Effector memory CD8-positive, alpha-beta T cell (primary cell): ENCODE results near the gene COL6A2.
A peak's percentile ranks its signal among the peaks of the same experiment; 100 is the strongest.

Source experiments
- ATAC-seq: fragments of 150-1000 bp; cut with Tn5 transposase; replicated peaks from 2 replicates; pipeline ENCODE4 v1.10.0; 2021; ENCODE audit warnings: mild to moderate bottlenecking, moderate library complexity
- DNase-seq, 3 experiments: peaks; one replicate each; pipeline ENCODE4 v3.0.0; 2021
- H3K27ac Mint-ChIP-seq, 2 donors: one replicate each; pipeline ENCODE4 v1.8.0; 2022; ENCODE audit warnings: mild to moderate bottlenecking in 2 of 2, mixed read lengths in 2 of 2, moderate library complexity in 2 of 2
- H3K27me3 Mint-ChIP-seq, 2 donors: one replicate each; pipeline ENCODE4 v1.8.0; 2022; ENCODE audit warnings: mixed read lengths in 2 of 2
- H3K36me3 Mint-ChIP-seq: one replicate; pipeline ENCODE4 v1.8.0; 2022; ENCODE audit warnings: mild to moderate bottlenecking, moderate library complexity, mixed read lengths; ENCODE audit not compliant: insufficient read depth
- H3K4me1 Mint-ChIP-seq, 2 donors: one replicate each; pipeline ENCODE4 v1.8.0; 2022; ENCODE audit warnings: low read depth in 2 of 2, mixed read lengths in 2 of 2
- H3K4me3 Mint-ChIP-seq, 2 donors: one replicate each; pipeline ENCODE4 v1.8.0; 2022; ENCODE audit warnings: mild to moderate bottlenecking in 2 of 2, mixed read lengths in 2 of 2, moderate library complexity in 2 of 2
- H3K9me3 Mint-ChIP-seq, 2 donors: one replicate each; pipeline ENCODE4 v1.8.0; 2022; ENCODE audit warnings: mixed read lengths in 2 of 2
- total RNA-seq, 9 experiments: gene quantifications; one replicate each; lab custom pipeline; 2026; lab: John Stamatoyannopoulos, UW

The COL6A2 gene
- total RNA-seq, result 24.0 to 318 (median 63.2) reads per million in 9 experiments

- Mint-ChIP-seq H3K36me3 (no peaks in the 10 kb centered on the region), H3K27ac (no peak within 1 kb of the TSS), H3K27me3 (peaks cover 21 to 55% of the 10 kb centered on the region in 2 donors), H3K4me1 (peaks cover 9 to 15% of the 10 kb centered on the region in 2 donors), H3K9me3 (peaks cover 0 to 3% of the 10 kb centered on the region in 2 donors), H3K4me3 (peak within 1 kb of the TSS; percentile 73 to 77)
- ATAC-seq, result peak; percentile 60
- DNase-seq, result peak in 1 of 3 experiments; percentile 29
Observed at GRCh38 chr21:46097336-46098293, at the start of gene COL6A2. TSS of gene COL6A2 (plus strand) at chr21:46098112.

- peaks cover 0 to 5% of the 10 kb centered on the region in 2 donors for H3K4me1 Mint-ChIP-seq
- ATAC-seq, result no peak
- no peak overlapping the region for H3K27ac Mint-ChIP-seq
- H3K36me3 Mint-ChIP-seq, result peaks cover 9% of the 10 kb centered on the region
- no peaks in the 10 kb centered on the region for H3K9me3 Mint-ChIP-seq
- H3K27me3 Mint-ChIP-seq, result no peaks in the 10 kb centered on the region
- DNase-seq, result no peak
- H3K4me3 Mint-ChIP-seq, result no peak overlapping the region
Observed at GRCh38 chr21:46048926-46049889, 48.7 kb upstream of the COL6A2 start.

DNA sequence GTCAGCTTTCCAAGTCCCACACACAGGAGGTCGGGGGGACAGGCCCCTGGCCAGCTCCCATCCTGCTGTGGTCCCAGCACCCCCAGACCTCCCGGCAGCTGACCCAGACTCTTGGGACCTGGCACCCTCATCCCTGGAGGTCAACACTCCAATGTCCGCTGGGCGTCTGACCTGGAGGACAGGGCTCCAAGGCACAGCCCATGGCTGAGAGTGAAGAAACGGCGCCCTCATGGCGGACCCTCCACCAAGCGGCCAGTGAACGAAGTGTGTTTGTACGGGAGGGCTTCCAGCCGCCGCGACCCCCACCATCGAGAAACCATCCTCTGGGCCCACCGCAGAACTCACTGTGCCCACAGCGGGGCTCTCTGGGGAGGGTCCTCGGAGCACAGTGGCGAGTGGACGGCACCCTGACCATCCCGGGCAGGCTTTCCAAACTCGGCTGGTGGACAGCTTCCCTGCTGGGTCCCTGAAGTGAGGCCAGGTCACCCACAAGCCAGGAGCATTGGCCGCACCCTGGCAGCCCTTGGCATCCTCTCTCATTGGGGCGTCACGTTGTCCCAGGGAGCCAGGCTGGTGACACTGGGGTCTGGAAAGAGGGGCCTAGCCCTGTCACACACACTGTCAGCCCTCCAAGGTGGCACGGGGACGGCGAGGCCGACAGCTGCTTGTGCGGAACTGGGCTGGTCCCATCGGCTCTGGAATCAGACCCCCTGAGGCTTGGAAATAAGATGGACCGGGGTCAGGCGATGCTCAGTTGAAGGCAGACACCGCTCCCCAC, 47.8 kb upstream of the COL6A2 start:
- Mint-ChIP-seq H3K9me3 (no peaks in the 10 kb centered on the region), H3K4me3 (no peak overlapping the region), H3K36me3 (peaks cover 9% of the 10 kb centered on the region), H3K27me3 (no peaks in the 10 kb centered on the region), H3K4me1 (peaks cover 0 to 5% of the 10 kb centered on the region in 2 donors), H3K27ac (no peak overlapping the region)
- no peak for ATAC-seq
- DNase-seq, result no peak

GRCh38 chr21:46050668-46051378, 47.1 kb upstream of the COL6A2 start:
- Mint-ChIP-seq H3K4me1 (peaks cover 0 to 5% of the 10 kb centered on the region in 2 donors), H3K9me3 (no peaks in the 10 kb centered on the region), H3K27ac (no peak overlapping the region), H3K4me3 (no peak overlapping the region), H3K27me3 (no peaks in the 10 kb centered on the region), H3K36me3 (peaks cover 9% of the 10 kb centered on the region)
- ATAC-seq (no peak), DNase-seq (no peak)

DNA sequence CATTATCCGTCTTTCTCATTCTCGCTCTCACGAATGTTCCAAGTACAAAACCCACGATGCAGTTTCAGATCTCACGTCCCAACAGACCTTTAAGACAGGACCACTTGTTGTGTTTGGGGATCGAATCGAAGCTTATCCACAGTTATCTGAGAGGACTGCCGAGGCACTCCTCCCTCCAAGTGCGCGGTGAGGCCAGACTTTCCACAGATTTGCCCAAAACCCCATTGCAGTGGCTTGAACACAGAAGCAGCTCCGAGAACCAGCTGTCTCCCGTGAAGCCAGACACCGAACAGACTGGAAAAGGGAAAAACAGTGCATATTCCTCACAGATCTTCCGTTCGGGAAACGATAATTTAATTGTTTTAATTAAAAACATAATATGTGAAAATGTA, 46.5 kb upstream of the COL6A2 start:
- no peak overlapping the region for H3K4me3 Mint-ChIP-seq
- DNase-seq (no peak), ATAC-seq (no peak)
- peaks cover 0 to 5% of the 10 kb centered on the region in 2 donors for H3K4me1 Mint-ChIP-seq
- H3K27ac Mint-ChIP-seq, result no peak overlapping the region
- H3K27me3 Mint-ChIP-seq, result no peaks in the 10 kb centered on the region
- H3K36me3 Mint-ChIP-seq, result peaks cover 9% of the 10 kb centered on the region
- H3K9me3 Mint-ChIP-seq, result no peaks in the 10 kb centered on the region

DNA sequence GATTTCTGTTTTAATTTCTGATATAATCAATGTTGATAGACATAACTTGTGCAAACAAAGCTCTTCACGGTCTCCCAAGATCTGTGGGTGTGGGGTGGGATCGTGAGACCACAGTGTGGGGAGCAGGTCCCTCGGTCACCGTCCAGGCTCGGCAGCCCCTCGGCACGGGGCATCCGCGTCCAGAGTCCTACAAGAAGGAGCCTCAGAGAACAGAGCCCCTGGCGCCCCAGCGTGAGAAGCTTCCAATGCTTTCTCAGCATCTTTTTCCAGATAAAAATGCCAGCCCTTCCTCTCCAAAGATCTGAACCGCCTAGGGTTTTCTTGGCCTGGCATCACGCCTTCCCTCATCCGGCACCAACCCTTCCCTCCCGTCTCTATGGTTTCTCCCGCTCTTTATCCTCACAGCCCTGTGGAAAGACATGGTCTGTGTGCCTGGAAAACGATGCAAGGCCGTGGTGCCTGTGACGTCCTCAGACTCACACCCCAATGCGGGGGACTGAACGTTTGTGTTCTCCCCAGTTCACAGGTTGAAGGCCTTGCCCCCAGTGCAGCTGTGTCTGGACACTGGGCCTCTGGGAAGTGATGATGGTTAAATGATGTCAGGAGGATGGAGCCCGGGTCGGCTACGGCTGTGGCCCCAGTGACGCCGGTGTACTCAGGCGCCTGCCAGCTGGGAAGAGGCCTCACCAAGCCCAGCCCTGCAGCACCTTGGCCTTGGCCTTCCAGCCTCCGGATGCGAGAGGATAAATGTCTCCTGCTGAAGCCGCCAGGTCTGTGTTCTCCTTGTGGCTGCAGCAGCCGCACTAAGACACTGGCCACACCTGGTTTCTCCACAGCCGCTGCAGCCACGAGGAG, 45.9 kb upstream of the COL6A2 start:
- Mint-ChIP-seq H3K4me3 (no peak overlapping the region), H3K9me3 (no peaks in the 10 kb centered on the region), H3K4me1 (peaks cover under 1 to 7% of the 10 kb centered on the region in 2 donors), H3K36me3 (peaks cover 9% of the 10 kb centered on the region), H3K27ac (peak overlapping the region in 1 of 2 donors; percentile 91), H3K27me3 (peaks cover 2 to 3% of the 10 kb centered on the region in 2 donors)
- no peak for ATAC-seq
- DNase-seq, result no peak

DNA sequence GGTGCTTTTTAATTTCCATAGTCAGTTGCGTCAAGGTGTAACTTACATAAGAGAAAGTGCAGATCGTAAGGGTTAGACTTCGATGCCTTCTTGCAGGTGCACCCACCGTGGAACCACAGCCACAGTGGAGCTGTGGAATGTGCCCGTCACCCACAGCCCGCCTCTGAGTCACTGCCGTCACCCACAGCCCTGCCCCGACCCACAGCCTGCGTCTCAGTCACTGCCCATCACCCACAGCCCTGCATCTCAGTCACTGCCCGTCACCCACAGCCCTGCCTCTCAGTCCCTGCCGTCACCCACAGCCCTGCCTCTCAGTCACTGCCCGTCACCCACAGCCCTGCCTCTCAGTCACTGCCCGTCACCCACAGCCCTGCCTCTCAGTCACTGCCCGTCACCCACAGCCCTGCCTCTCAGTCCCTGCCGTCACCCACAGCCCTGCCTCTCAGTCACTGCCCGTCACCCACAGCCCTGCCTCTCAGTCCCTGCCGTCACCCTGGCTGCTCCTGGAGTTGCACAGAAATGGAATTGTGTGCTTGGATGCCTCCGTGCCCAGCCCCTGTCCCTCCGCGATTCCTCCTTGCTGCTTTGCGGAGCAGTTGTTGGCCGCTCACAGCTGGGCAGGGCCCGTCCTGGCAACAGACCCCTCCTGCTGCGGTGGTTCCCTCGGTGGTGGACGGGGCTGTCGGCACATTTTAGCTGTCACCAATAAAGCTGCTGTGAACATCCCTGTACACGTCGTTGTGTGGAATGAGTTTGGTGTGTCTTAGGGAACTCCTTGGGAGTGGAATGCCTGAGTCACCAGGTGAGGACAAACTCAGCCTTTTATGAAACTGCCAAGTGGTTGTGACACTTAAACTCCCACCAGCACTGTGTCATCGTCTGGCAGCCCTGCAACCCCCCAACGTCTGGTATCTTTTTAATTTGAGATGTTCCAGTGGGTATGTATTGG, 44.9 kb upstream of the COL6A2 start:
- H3K27ac Mint-ChIP-seq, result peak overlapping the region; percentile 87 to 91
- H3K4me1 Mint-ChIP-seq, result peaks cover 5 to 16% of the 10 kb centered on the region in 2 donors
- H3K4me3 Mint-ChIP-seq, result peak overlapping the region; percentile 13 to 34
- peak; percentile 51 to 62 (median 53) for DNase-seq
- no peaks in the 10 kb centered on the region for H3K9me3 Mint-ChIP-seq
- H3K27me3 Mint-ChIP-seq, result peaks cover 6 to 12% of the 10 kb centered on the region in 2 donors
- ATAC-seq, result peak; percentile 84
- H3K36me3 Mint-ChIP-seq, result peaks cover 9% of the 10 kb centered on the region

DNA sequence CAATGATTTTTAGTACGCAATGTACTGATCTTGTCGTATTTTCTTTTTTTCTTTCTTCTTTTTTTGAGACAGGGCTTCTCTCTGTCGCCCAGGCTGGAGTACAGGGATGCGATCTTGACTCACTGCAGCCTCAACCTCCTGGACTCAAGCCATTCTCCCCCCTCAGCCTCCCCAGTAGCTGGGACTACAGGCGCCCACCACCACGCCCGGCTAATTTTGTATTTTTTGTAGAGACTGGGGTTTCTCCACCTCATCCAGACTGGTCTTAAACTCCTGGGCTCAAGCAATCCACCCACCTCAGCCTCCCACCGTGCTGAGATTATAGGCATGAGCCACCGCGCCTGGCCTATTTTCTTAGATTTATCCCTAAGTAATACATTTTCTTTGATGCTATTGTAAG, 43.9 kb upstream of the COL6A2 start:
- peak overlapping the region; percentile 32 to 91 for H3K27ac Mint-ChIP-seq
- H3K9me3 Mint-ChIP-seq, result peaks cover 0 to 6% of the 10 kb centered on the region in 2 donors
- H3K4me1 Mint-ChIP-seq, result peaks cover 5 to 22% of the 10 kb centered on the region in 2 donors
- no peak for DNase-seq
- peaks cover 9% of the 10 kb centered on the region for H3K36me3 Mint-ChIP-seq
- ATAC-seq, result no peak
- H3K27me3 Mint-ChIP-seq, result peaks cover 13 to 23% of the 10 kb centered on the region in 2 donors
- peak overlapping the region in 1 of 2 donors; percentile 21 for H3K4me3 Mint-ChIP-seq

GRCh38 chr21:46054451-46054881, 43.4 kb upstream of the COL6A2 start:
- no peak for DNase-seq

GRCh38 chr21:46055863-46056281, 42.0 kb upstream of the COL6A2 start:
- Mint-ChIP-seq H3K36me3 (peaks cover 9% of the 10 kb centered on the region), H3K27ac (no peak overlapping the region), H3K4me1 (peaks cover 5 to 24% of the 10 kb centered on the region in 2 donors), H3K9me3 (peaks cover 0 to 6% of the 10 kb centered on the region in 2 donors), H3K4me3 (no peak overlapping the region), H3K27me3 (peaks cover 16 to 32% of the 10 kb centered on the region in 2 donors)
- DNase-seq (no peak), ATAC-seq (no peak)

More at GRCh38 chr21:46054451-46054881, 43.4 kb upstream of the COL6A2 start:
- Mint-ChIP-seq H3K9me3 (peaks cover 0 to 6% of the 10 kb centered on the region in 2 donors), H3K27me3 (peaks cover 13 to 27% of the 10 kb centered on the region in 2 donors), H3K36me3 (peaks cover 9% of the 10 kb centered on the region), H3K27ac (peak overlapping the region in 1 of 2 donors; percentile 32), H3K4me3 (no peak overlapping the region), H3K4me1 (peaks cover 5 to 22% of the 10 kb centered on the region in 2 donors)
- ATAC-seq, result no peak
